H9 (cell line): ENCODE measurements around the gene RAB7B. TPM values are rescaled to one million over a fixed set of nuclear protein-coding genes. Genes with fewer than 3 reads are reported as not detected.

Experiments used
- DNase-seq: peaks from one replicate; pipeline ENCODE4 v3.0.0-alpha.2; 2017
- H2AFZ ChIP-seq: one replicate; pipeline ENCODE4 v1.6.1; 2013; ENCODE audit warnings: mild to moderate bottlenecking, low read length, control low read depth, moderate library complexity
- H2AK5ac ChIP-seq: 2 replicates; pipeline ENCODE4 v1.6.1; 2013; ENCODE audit warnings: low read length, control low read depth, mixed read lengths; ENCODE audit not compliant: insufficient read length
- H2BK120ac ChIP-seq: one replicate; pipeline ENCODE4 v1.6.1; 2013; ENCODE audit warnings: low read depth, mild to moderate bottlenecking, low read length, control low read depth, inconsistent platforms; ENCODE audit not compliant: poor library complexity, severe bottlenecking
- H2BK12ac ChIP-seq: 2 replicates; pipeline ENCODE4 v1.6.1; 2013; ENCODE audit warnings: low read length, control low read depth, mixed read lengths, low read depth; ENCODE audit not compliant: insufficient read length
- H2BK15ac ChIP-seq: 2 replicates; pipeline ENCODE4 v1.6.1; 2013; ENCODE audit warnings: low read depth, low read length, control low read depth
- H2BK20ac ChIP-seq: one replicate; pipeline ENCODE4 v1.6.1; 2013; ENCODE audit warnings: low read depth, mild to moderate bottlenecking, low read length, control low read depth, inconsistent platforms; ENCODE audit not compliant: poor library complexity, severe bottlenecking
- H2BK5ac ChIP-seq: 2 replicates; pipeline ENCODE4 v1.6.1; 2013; ENCODE audit warnings: low read length, control low read depth, mixed read lengths; ENCODE audit not compliant: insufficient read length
- H3K14ac ChIP-seq: 2 replicates; pipeline ENCODE4 v1.6.1; 2013; ENCODE audit warnings: low read length, control low read depth; ENCODE audit not compliant: insufficient read depth
- H3K18ac ChIP-seq: 2 replicates; pipeline ENCODE4 v1.6.1; 2013; ENCODE audit warnings: low read depth, mild to moderate bottlenecking, mixed read lengths, low read length, control low read depth; ENCODE audit not compliant: insufficient read length
- H3K23ac ChIP-seq: 2 replicates; pipeline ENCODE4 v1.6.1; 2013; ENCODE audit warnings: low read length, control low read depth, mixed read lengths, low read depth; ENCODE audit not compliant: insufficient read length
- H3K23me2 ChIP-seq: 2 replicates; pipeline ENCODE4 v1.6.1; 2013; ENCODE audit warnings: low read depth, mild to moderate bottlenecking, mixed read lengths, low read length, control low read depth; ENCODE audit not compliant: insufficient read length, poor library complexity, severe bottlenecking
- H3K27ac ChIP-seq: 2 replicates; pipeline ENCODE4 v1.5.1; 2013; ENCODE audit warnings: low read length, control low read depth, mixed read lengths, low read depth; ENCODE audit not compliant: insufficient read length
- H3K27me3 ChIP-seq: 2 replicates; pipeline ENCODE4 v1.6.1; 2013; ENCODE audit warnings: low read length, control low read depth, inconsistent platforms; ENCODE audit not compliant: insufficient read depth
- H3K4ac ChIP-seq: 2 replicates; pipeline ENCODE4 v1.6.1; 2013; ENCODE audit warnings: low read depth, mild to moderate bottlenecking, control low read depth, inconsistent platforms, low read length, moderate library complexity
- H3K4me1 ChIP-seq: 2 replicates; pipeline ENCODE4 v1.6.1; 2013; ENCODE audit warnings: low read length, control low read depth, inconsistent platforms; ENCODE audit not compliant: insufficient read depth
- H3K4me2 ChIP-seq: 2 replicates; pipeline ENCODE4 v1.6.1; 2013; ENCODE audit warnings: low read length, control low read depth, mixed read lengths; ENCODE audit not compliant: insufficient read length, insufficient read depth
- H3K56ac ChIP-seq: 2 replicates; pipeline ENCODE4 v1.6.1; 2013; ENCODE audit warnings: low read depth, mild to moderate bottlenecking, mixed read lengths, low read length, control low read depth; ENCODE audit not compliant: insufficient read length
- H3K79me1 ChIP-seq: 2 replicates; pipeline ENCODE4 v1.6.1; 2013; ENCODE audit warnings: low read depth, mild to moderate bottlenecking, moderate library complexity, low read length, control low read depth, inconsistent platforms; ENCODE audit not compliant: insufficient read depth, poor library complexity, severe bottlenecking
- H3K79me2 ChIP-seq: 2 replicates; pipeline ENCODE4 v1.6.1; 2013; ENCODE audit warnings: low read length, control low read depth, inconsistent platforms; ENCODE audit not compliant: insufficient read depth
- H3K9ac ChIP-seq: 2 replicates; pipeline ENCODE4 v1.6.1; 2013; ENCODE audit warnings: low read length, control low read depth, mixed read lengths; ENCODE audit not compliant: insufficient read length; ENCODE audit errors: extremely low read depth
- H3K9me3 ChIP-seq: one replicate; pipeline ENCODE4 v1.6.1; 2013; ENCODE audit warnings: low read depth, low read length, inconsistent platforms; ENCODE audit not compliant: control insufficient read depth
- H3T11ph ChIP-seq: one replicate; pipeline ENCODE4 v1.6.1; 2013; ENCODE audit warnings: mild to moderate bottlenecking, low read length, control low read depth, inconsistent platforms
- H4K20me1 ChIP-seq: one replicate; pipeline ENCODE4 v1.6.1; 2013; ENCODE audit not compliant: control insufficient read depth, insufficient read length, insufficient read depth
- H4K5ac ChIP-seq: 2 replicates; pipeline ENCODE4 v1.6.1; 2013; ENCODE audit warnings: low read depth, mild to moderate bottlenecking, mixed read lengths, low read length, control low read depth; ENCODE audit not compliant: insufficient read length
- H4K8ac ChIP-seq: replicated peaks from 2 replicates; pipeline ENCODE4 v1.6.1; 2013; ENCODE audit warnings: low read length, control low read depth, mixed read lengths, low read depth; ENCODE audit not compliant: insufficient read length
- H4K91ac ChIP-seq: 2 replicates; pipeline ENCODE4 v1.6.1; 2013; ENCODE audit warnings: low read depth, mild to moderate bottlenecking, moderate library complexity, mixed read lengths, low read length, control low read depth; ENCODE audit not compliant: insufficient read length
- H3K27ac Mint-ChIP-seq, 3 experiments: 2 replicates in 2 of 3; 3 replicates in 1 of 3; pipeline ENCODE4 v1.8.0; 2020 to 2021; ENCODE audit warnings: mixed read lengths in 3 of 3, mild to moderate bottlenecking in 1 of 3, moderate library complexity in 1 of 3
- H3K27me3 Mint-ChIP-seq: 2 replicates; pipeline ENCODE4 v1.8.0; 2021; ENCODE audit warnings: low read depth, mild to moderate bottlenecking, moderate library complexity, mixed read lengths
- H3K36me3 Mint-ChIP-seq, 3 experiments: 2 replicates in 2 of 3; 3 replicates in 1 of 3; pipeline ENCODE4 v1.8.0; 2020 to 2021; ENCODE audit warnings: low read depth in 3 of 3, mixed read lengths in 3 of 3; ENCODE audit not compliant: insufficient read depth in 1 of 3
- H3K4me1 Mint-ChIP-seq, 2 experiments: 2 replicates each; pipeline ENCODE4 v1.8.0; 2020; ENCODE audit warnings: mixed read lengths in 2 of 2
- H3K4me3 Mint-ChIP-seq, 2 experiments: 2 replicates in 1 of 2; 3 replicates in 1 of 2; pipeline ENCODE4 v1.8.0; 2020 to 2021; ENCODE audit warnings: mild to moderate bottlenecking in 2 of 2, mixed read lengths in 2 of 2, moderate library complexity in 1 of 2
- H3K9me3 Mint-ChIP-seq, 2 experiments: 2 replicates in 1 of 2; 3 replicates in 1 of 2; pipeline ENCODE4 v1.8.0; 2020; ENCODE audit warnings: mild to moderate bottlenecking in 2 of 2, mixed read lengths in 2 of 2, moderate library complexity in 1 of 2
- WGBS: extraction: QIAGEN DNeasy Blood & Tissue Kit; methylation state at CpG from one replicate; pipeline ENCODE4 v1.1.7; 2013; ENCODE audit warnings: missing lambda C conversion rate, low lambda C conversion rate, mixed read lengths; ENCODE audit not compliant: insufficient read length; ENCODE audit errors: extremely low coverage; 5-methylcytosine and 5-hydroxymethylcytosine counted together
- total RNA-seq: library from RNA; stranded (reverse); gene quantifications from 2 replicates; pipeline ENCODE4 v1.2.1, GENCODE V29; 2021
- TF ChIP-seq, protein P1 (sequence below): fragments of 200-600 bp; sonication (generic); conservative IDR thresholded peaks from 3 replicates; pipeline ENCODE4 v1.8.0; 2021; ENCODE audit warnings: antibody characterized with exemption, mild to moderate bottlenecking

Gene RAB7B
- total RNA-seq, 1 experiment from 2014 or later: 0.68 TPM

DNA sequence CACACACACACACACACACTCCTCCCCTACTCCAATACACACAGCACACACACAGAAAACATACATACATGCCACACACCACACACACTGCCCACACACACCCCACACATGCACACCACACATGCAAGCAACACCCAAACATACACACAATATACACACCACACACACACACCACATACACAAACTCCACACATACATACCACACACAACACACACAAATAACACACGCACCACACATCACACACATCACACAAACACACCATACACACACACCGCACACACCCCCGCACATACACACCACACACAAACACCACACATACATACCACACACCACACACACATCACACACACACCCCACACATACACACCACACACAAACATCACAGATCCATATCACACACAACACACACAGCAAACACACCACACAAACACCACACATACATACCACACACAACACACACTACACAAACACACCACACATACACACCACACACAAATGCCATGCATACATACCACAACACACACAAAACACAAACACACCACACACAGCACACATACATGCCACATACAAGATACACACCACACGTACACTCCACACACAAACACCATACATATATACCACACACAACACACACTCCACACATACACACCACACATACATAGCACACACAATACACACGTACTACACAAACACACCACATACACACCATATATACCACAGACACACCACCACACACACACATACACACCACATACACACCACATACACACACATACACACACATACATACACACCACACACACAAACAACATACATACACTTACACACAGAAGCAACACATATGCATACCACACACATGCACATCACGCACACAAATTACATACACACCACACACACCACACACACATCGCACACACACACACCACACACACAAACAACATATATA lies 932 bp upstream of the RAB7B start:
- H4K20me1 ChIP-seq: peaks cover 2% of the 10 kb centered on the region
- H3K79me1 ChIP-seq: no peaks in the 10 kb centered on the region
- no peak overlapping the region for H3K14ac ChIP-seq
- H3K9me3 Mint-ChIP-seq: peaks cover 0 to 3% of the 10 kb centered on the region in 2 experiments; a peak in 2 of 5 replicates
- no peak overlapping the region for H2BK120ac ChIP-seq
- peak overlapping the region; percentile 2 for H4K5ac ChIP-seq
- no peak overlapping the region for H3K4me2 ChIP-seq
- H3K4me1 ChIP-seq: no peaks in the 10 kb centered on the region
- H3K27ac ChIP-seq: no peak overlapping the region
- H2BK20ac ChIP-seq: no peak overlapping the region
- H3K4me1 Mint-ChIP-seq: peaks cover 9 to 19% of the 10 kb centered on the region in 2 experiments
- no peak overlapping the region for H3K4ac ChIP-seq
- no peaks in the 10 kb centered on the region for H3K79me2 ChIP-seq
- H3K23me2 ChIP-seq: peaks cover 3% of the 10 kb centered on the region
- H2AFZ ChIP-seq: no peak overlapping the region
- no peak overlapping the region for H2BK5ac ChIP-seq
- no peak overlapping the region for H3K23ac ChIP-seq
- H3K9me3 ChIP-seq: no peaks in the 10 kb centered on the region
- no peak overlapping the region for H2BK12ac ChIP-seq
- 100% methylated on average over 7 of the region's 7 CpGs for WGBS
- TF ChIP-seq, protein P1, sequence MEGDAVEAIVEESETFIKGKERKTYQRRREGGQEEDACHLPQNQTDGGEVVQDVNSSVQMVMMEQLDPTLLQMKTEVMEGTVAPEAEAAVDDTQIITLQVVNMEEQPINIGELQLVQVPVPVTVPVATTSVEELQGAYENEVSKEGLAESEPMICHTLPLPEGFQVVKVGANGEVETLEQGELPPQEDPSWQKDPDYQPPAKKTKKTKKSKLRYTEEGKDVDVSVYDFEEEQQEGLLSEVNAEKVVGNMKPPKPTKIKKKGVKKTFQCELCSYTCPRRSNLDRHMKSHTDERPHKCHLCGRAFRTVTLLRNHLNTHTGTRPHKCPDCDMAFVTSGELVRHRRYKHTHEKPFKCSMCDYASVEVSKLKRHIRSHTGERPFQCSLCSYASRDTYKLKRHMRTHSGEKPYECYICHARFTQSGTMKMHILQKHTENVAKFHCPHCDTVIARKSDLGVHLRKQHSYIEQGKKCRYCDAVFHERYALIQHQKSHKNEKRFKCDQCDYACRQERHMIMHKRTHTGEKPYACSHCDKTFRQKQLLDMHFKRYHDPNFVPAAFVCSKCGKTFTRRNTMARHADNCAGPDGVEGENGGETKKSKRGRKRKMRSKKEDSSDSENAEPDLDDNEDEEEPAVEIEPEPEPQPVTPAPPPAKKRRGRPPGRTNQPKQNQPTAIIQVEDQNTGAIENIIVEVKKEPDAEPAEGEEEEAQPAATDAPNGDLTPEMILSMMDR: no peak
- no peak for DNase-seq
- no peak overlapping the region; a peak in 2 of 5 replicates for H3K4me3 Mint-ChIP-seq
- H2BK15ac ChIP-seq: no peak overlapping the region
- peaks cover 9% of the 10 kb centered on the region for H3K27me3 Mint-ChIP-seq
- H3K9ac ChIP-seq: no peak overlapping the region
- no peak overlapping the region for H3K18ac ChIP-seq
- H4K8ac ChIP-seq: no peak overlapping the region
- H3K27me3 ChIP-seq: no peaks in the 10 kb centered on the region; the same call in 1 of the 2 replicates
- H3K56ac ChIP-seq: no peak overlapping the region
- no peak overlapping the region for H2AK5ac ChIP-seq
- H4K91ac ChIP-seq: no peak overlapping the region
- no peak overlapping the region for H3T11ph ChIP-seq
- no peaks in the 10 kb centered on the region; a peak in 1 of 7 replicates for H3K36me3 Mint-ChIP-seq
- no peak overlapping the region; a peak in 3 of 7 replicates for H3K27ac Mint-ChIP-seq
